ENCODE measurements around the gene INPP5B.

The INPP5B gene

GRCh38 chr1:37828410-37829074 is 118.3 kb downstream of the INPP5B start:
- DNase-seq, result no peak

GRCh38 chr1:37825506-37825905 is 121.3 kb downstream of the INPP5B start:
- DNase-seq, result no peak

GRCh38 chr1:37824001-37824400 is 122.9 kb downstream of the INPP5B start:
- DNase-seq, result no peak

GRCh38 chr1:37822906-37823815 is 123.7 kb downstream of the INPP5B start:
- DNase-seq, result no peak

GRCh38 chr1:37821481-37821880 is 125.4 kb downstream of the INPP5B start:
- no peak for DNase-seq

- no peak for DNase-seq
Measured at GRCh38 chr1:37817481-37817880, 129.4 kb downstream of the INPP5B start.

GRCh38 chr1:37814252-37814651 is 132.6 kb downstream of the INPP5B start:
- DNase-seq, result no peak

- DNase-seq, result no peak
Measured at GRCh38 chr1:37813529-37814145, 133.2 kb downstream of the INPP5B start.

GRCh38 chr1:37811027-37811655 is 135.7 kb downstream of the INPP5B start:
- DNase-seq, result no peak

Data from NCI-H1417 treated with DMSO at 0.1 percent for 48 hours (cell line).